Hematopoietic multipotent progenitor cell (in vitro differentiated cells): Measurements from ENCODE around the gene NUP98. TPM values are rescaled to one million over a fixed set of nuclear protein-coding genes. Genes with fewer than 3 reads are reported as not detected.
"Not testable (repeated sequence)": the region's sequence is repeated elsewhere in the genome, so short reads cannot be mapped to it uniquely, and the experiment has no call there.

ENCODE experiments used
- DNase-seq, 3 donors: peaks; one replicate each; pipeline ENCODE4 v3.0.0-alpha.2; 2011 to 2015; ENCODE audit warnings: low read depth in 2 of 3, low spot score in 2 of 3
- small RNA-seq: library from RNA; depleted of rRNA; stranded (forward); fragments of <200 nt; gene quantifications from one replicate; pipeline ENCODE3, GENCODE V24; 2012
- total RNA-seq: library from RNA; depleted of rRNA; stranded (reverse); fragments of >200 nt; gene quantifications from one replicate; pipeline ENCODE4 v1.2.3, GENCODE V29; 2012

Gene NUP98
- total RNA-seq, 1 donor = 219 TPM

- DNase-seq = no peak
Measured at GRCh38 chr11:3645552-3645951, 151.8 kb downstream of the NUP98 start.

DNA sequence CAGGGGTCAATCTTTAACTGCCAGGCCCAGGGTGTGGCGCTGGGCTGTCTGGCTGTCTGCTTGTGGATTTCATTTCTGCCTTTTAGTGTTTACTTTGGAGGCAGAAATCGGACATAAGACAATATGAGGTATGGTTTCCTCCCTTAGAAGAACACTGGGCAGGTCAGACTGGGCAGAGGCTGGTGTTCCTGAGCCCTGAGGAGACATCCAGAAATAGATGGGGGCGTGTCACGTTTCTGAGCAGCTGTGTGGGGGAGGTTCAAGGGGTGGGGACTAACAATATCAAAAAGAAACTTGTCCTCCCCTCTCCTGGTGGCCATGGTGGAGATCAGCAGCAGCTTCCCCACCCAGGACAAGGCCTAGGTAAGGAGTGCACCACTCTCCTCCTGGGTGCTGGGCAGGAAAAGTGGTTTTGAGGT lies 152.5 kb downstream of the NUP98 start, which contains the start of gene ART1:
ART1 (plus strand) TSS at position 312 of the 419 bp plus-strand sequence. CDS start 14,086 bp downstream, outside the sequence.
- DNase-seq = no peak

- not testable (repeated sequence) for DNase-seq
Measured at GRCh38 chr11:3643102-3643546, 154.2 kb downstream of the NUP98 start.

GRCh38 chr11:3642071-3642951 lies 155.0 kb downstream of the NUP98 start:
- DNase-seq = peak in 2 of 3 donors; percentile 72 to 82

GRCh38 chr11:3641701-3642070 lies 155.7 kb downstream of the NUP98 start, which contains the start of gene ART5:
ART5 (minus strand) TSS chr11:3641992; CDS start chr11:3641862, 130 bp downstream.
- DNase-seq = no peak

DNA sequence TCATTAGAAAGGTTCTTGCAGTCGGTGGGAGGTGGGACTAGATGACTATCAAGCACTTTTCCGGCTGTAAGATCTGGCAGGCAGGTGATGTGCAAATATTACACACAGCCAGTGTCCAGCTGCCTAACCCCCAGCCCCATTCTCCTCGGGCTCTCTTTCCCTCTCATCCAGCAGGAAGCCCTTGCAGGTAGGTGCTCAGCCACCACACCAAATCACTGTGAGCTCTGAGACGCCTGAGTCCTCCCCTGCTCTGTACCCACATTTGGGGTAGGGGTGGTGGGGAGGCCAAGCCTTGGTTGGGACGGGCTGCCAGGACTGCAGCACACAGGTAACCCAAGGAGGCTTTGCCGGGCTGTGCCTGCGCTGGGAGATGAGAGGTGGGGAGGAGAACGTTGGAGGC lies 156.2 kb downstream of the NUP98 start:
- DNase-seq = no peak

DNA sequence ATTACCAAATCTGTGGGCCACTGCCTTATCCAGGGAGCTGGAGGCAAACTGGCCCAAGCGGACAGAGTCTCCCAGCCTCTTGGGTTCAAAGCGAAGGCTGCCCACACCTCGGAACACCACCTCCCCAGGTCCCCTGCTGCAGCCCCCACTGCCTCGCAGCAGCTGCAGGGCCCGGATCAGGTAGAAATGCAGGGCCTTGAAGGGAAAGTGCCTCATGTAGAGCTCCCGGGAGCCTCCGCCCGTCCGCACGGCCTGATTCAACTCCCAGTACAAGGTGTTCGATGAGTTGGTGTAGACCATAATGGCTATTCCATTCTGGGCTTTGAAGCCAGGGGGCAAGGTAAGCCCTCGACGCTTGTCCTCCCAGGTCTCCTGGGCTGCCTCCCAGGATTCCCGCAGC lies 157.5 kb downstream of the NUP98 start:
- no peak for DNase-seq

GRCh38 chr11:3638513-3638912 lies 158.8 kb downstream of the NUP98 start:
- DNase-seq = no peak

- no peak for DNase-seq
Measured at GRCh38 chr11:3637201-3637600, 160.2 kb downstream of the NUP98 start.

GRCh38 chr11:3635641-3636375 lies 161.5 kb downstream of the NUP98 start:
- DNase-seq = no peak

- no peak for DNase-seq
Measured at GRCh38 chr11:3632070-3632660, 165.2 kb downstream of the NUP98 start.

- no peak for DNase-seq
Measured at GRCh38 chr11:3631331-3631730, 166.0 kb downstream of the NUP98 start.

DNA sequence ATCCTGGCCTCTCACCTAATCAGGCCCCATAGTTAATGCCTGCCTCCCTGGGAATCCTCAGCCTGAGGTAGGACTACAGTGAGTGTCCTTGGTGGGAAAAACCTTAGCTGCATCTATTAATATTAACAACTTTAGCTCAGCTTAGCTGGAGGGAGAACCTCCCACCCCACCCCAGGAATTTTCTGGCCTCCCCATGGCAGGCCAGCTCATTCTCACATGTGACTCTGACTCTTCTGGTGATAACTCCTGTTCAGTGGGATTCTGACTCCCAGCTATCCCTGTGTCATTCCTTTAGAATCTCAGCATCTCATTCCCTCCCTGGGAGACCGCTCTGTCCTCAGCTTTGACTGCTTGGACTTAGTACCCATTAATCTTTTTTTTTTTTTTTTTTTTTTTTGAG lies 170.1 kb downstream of the NUP98 start:
- DNase-seq = no peak

DNA sequence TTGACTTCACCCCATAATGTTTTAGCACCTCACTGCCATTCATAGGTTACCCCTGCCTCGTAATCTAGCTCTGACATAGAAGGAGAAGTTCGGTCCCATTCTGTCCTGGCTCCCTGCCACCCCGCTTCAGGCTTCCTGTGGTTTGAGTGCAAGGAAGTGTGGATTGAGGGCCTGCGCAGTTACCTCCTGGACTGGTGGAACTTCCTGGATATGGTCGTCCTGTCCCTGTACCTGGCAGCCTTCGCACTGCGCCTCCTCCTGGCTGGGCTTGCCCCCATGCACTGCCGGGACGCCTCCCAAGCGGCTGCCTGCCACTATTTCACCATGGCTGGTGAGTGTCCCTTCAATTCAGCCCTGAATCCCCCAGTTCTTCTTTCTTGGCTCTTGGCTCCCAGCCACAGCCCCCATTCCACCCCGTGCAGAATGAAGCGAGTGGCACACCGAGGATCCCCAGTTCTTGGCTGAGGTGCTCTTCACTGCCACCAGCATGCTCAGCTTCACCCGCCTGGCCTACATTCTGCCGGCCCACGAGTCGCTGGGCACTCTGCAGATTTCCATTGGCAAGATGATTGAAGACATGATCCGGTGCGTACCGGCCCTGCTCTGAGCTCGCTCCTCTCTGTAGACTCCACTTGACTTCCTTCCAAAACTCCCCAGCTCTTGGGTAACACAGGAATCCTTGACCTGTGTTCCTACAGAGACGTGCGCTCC lies 170.9 kb downstream of the NUP98 start:
- DNase-seq = peak in 2 of 3 donors; percentile 94 to 99

Small RNA genes within 50 kb of the gene (small RNA-seq; reads per million reads assigned to genes)
- gene RF00019 (not detected), gene RNU6-1143P (not detected), gene RNU7-50P (not detected)

Other genes with a start within 250 kb of the NUP98 start
- gene ART5, start 155.6 kb downstream of the NUP98 start, total RNA-seq = under 0.01 TPM
- gene ART1, start 152.4 kb downstream of the NUP98 start, total RNA-seq = not detected
- gene CHRNA10, start 126.2 kb downstream of the NUP98 start, total RNA-seq = 2.2 TPM
- gene PGAP2, start 11.0 kb upstream of the NUP98 start, total RNA-seq = 31.0 TPM
- gene RHOG, start 43.4 kb upstream of the NUP98 start, total RNA-seq = 163 TPM
- 80.2 TPM for gene STIM1, start 58.1 kb upstream of the NUP98 start, total RNA-seq